A673 (cell line): Measurements from ENCODE around the gene EXPH5. TPM values are rescaled to one million over a fixed set of nuclear protein-coding genes. Genes with fewer than 3 reads are reported as not detected.

Experiments used
- BruUV-seq: library from RNA; stranded (reverse); fragments of 400-500 nt; replicated peaks from 2 replicates; lab custom pipeline; 2021; lab: Mats Ljungman, UMichigan
- CTCF ChIA-PET: fragments of 300-600 bp; sonication (Branson Sonifier 250); formaldehyde crosslinking; loops from one replicate; lab custom pipeline; 2022; ENCODE audit warnings: antibody characterized with exemption; lab: Charles Lee
- POLR2A ChIA-PET: fragments of 300-600 bp; sonication (Branson Sonifier 250); formaldehyde crosslinking; loops from one replicate; lab custom pipeline; 2022; ENCODE audit warnings: antibody characterized with exemption; ENCODE audit not compliant: low non-redundant PET; lab: Charles Lee
- DNase-seq: peaks from one replicate; pipeline ENCODE4 v3.0.0-alpha.2; 2015; ENCODE audit warnings: low spot score
- H3K27ac ChIP-seq: fragments of 200-600 bp; sonication (generic); 2 replicates; pipeline ENCODE4 v1.5.1; 2016; ENCODE audit warnings: mixed run types, low read depth, mild to moderate bottlenecking, mixed read lengths, antibody characterized with exemption, low read length; ENCODE audit not compliant: poor library complexity, severe bottlenecking
- H3K27me3 ChIP-seq: fragments of 200-600 bp; sonication (generic); replicated peaks from 2 replicates; pipeline ENCODE4 v1.6.1; 2017; ENCODE audit warnings: mixed run types, low read depth, mild to moderate bottlenecking, mixed read lengths, antibody characterized with exemption, low read length; ENCODE audit not compliant: insufficient read depth, poor library complexity
- H3K36me3 ChIP-seq: fragments of 200-600 bp; sonication (generic); 2 replicates; pipeline ENCODE4 v1.6.1; 2016; ENCODE audit warnings: mixed run types, mild to moderate bottlenecking, mixed read lengths, antibody characterized with exemption, low read length; ENCODE audit not compliant: insufficient read depth, poor library complexity, severe bottlenecking
- H3K4me1 ChIP-seq: fragments of 200-600 bp; sonication (generic); 2 replicates; pipeline ENCODE4 v1.6.1; 2017; ENCODE audit warnings: mixed run types, mild to moderate bottlenecking, mixed read lengths, antibody characterized with exemption, low read length; ENCODE audit not compliant: insufficient read depth, poor library complexity, severe bottlenecking
- H3K4me3 ChIP-seq: fragments of 200-600 bp; sonication (generic); 2 replicates; pipeline ENCODE4 v1.5.1; 2016; ENCODE audit warnings: low read depth, mixed run types, mild to moderate bottlenecking, mixed read lengths, low read length; ENCODE audit not compliant: poor library complexity, severe bottlenecking
- H3K9me3 ChIP-seq: fragments of 200-600 bp; sonication (generic); 2 replicates; pipeline ENCODE4 v1.6.1; 2016; ENCODE audit warnings: mixed run types, low read depth, mild to moderate bottlenecking, mixed read lengths, antibody characterized with exemption, low read length; ENCODE audit not compliant: poor library complexity, severe bottlenecking
- CTCF ChIP-seq: fragments of 300-800, 200-600 bp; sonication (generic); conservative IDR thresholded peaks from 2 replicates; pipeline ENCODE4 v1.5.1; 2017; ENCODE audit warnings: low read depth, mild to moderate bottlenecking, antibody characterized with exemption, low read length, moderate library complexity, mixed read lengths
- EZH2 ChIP-seq: fragments of 200-600 bp; sonication (generic); IDR thresholded peaks from 2 replicates; pipeline ENCODE4 v1.6.1; 2017; ENCODE audit warnings: borderline replicate concordance, low read depth, mild to moderate bottlenecking, mixed read lengths, antibody characterized with exemption, low read length; ENCODE audit not compliant: poor library complexity, severe bottlenecking
- intact Hi-C: fragments of 100-400 bp; cut with micrococcal nuclease; formaldehyde crosslinking; loops from one replicate; pipeline ENCODE4 v1.10.0; 2022; ENCODE audit not compliant: unreplicated experiment
- total RNA-seq: library from RNA; stranded (reverse); gene quantifications from 2 replicates; pipeline ENCODE4 v1.2.3, GENCODE V29; 2021

Gene EXPH5
- total RNA-seq, 1 experiment from 2014 or later: 0.26 TPM

- TF ChIP-seq EZH2 (no peak), CTCF (no peak)
- POLR2A ChIA-PET: no interaction called here
- H3K36me3 ChIP-seq: no peaks in the 10 kb centered on the region
- DNase-seq: no peak
- BruUV-seq: no TSS peak
- no peaks in the 10 kb centered on the region for H3K9me3 ChIP-seq
- intact Hi-C loops: no loop called here
- no peak overlapping the region for H3K27ac ChIP-seq
- CTCF ChIA-PET: no interaction called here
- no peaks in the 10 kb centered on the region for H3K27me3 ChIP-seq
- no peaks in the 10 kb centered on the region for H3K4me1 ChIP-seq
- no peak overlapping the region for H3K4me3 ChIP-seq
These were observed 22.6 kb downstream of the EXPH5 start for GRCh38 chr11:108571001-108571400.

- TF ChIP-seq CTCF: no peak
- Histone ChIP-seq H3K27me3 (no peaks in the 10 kb centered on the region), H3K4me3 (no peak overlapping the region), H3K4me1 (no peaks in the 10 kb centered on the region), H3K36me3 (no peaks in the 10 kb centered on the region), H3K9me3 (no peaks in the 10 kb centered on the region), H3K27ac (no peak overlapping the region)
- DNase-seq: no peak
- POLR2A ChIA-PET: no interaction called here
- no TSS peak for BruUV-seq
- intact Hi-C loops: no loop called here
- CTCF ChIA-PET: no interaction called here
These were observed 23.7 kb downstream of the EXPH5 start for GRCh38 chr11:108569896-108570295.

GRCh38 chr11:108568195-108568858, 25.2 kb downstream of the EXPH5 start:
- Histone ChIP-seq H3K36me3 (no peaks in the 10 kb centered on the region), H3K9me3 (no peaks in the 10 kb centered on the region), H3K27ac (no peak overlapping the region), H3K27me3 (no peaks in the 10 kb centered on the region), H3K4me3 (no peak overlapping the region), H3K4me1 (no peaks in the 10 kb centered on the region)
- CTCF ChIA-PET: no interaction called here
- POLR2A ChIA-PET: no interaction called here
- TF ChIP-seq CTCF (no peak), EZH2 (no peak)
- intact Hi-C loops: no loop called here
- DNase-seq: no peak
- no TSS peak for BruUV-seq
